Measurements from ENCODE around the gene TMEM63B.

DNA sequence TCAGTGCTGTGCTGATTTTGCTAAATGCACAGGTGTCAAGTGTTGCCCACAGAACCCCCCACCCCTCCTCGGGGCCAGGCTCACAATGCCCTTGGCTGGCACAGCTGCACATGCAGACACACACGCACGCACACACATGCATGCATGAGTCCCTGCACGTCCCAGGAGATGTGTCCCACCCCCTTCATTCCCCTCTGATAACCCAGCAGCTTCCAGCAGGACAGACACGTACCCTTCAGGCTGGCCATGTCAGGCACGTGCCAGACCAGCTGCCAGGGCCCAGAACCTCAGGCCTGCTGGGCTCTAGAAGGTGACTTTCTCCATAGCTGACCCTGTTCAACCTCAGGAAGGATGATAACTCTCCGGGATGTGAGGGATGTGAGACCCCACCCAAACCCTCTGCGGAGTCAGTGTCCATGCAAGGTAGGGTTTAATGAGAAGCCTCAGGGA lies 44.5 kb upstream of the TMEM63B start:
- no peak for TF ChIP-seq POLR2A (IDR thresholded peaks at IDR 0.05)
- TF ChIP-seq EP300 (IDR thresholded peaks at IDR 0.05) = no peak
- TF ChIP-seq CTCF (IDR thresholded peaks at IDR 0.05) = no peak
